D721Med (cell line): ENCODE results near the gene B3GNT9.

Experiments
- DNase-seq: peaks from one replicate; pipeline ENCODE4 v3.0.0; 2011; ENCODE audit warnings: low spot score; ENCODE audit not compliant: insufficient read length
- FAIRE-seq: peaks from 2 replicates; lab custom pipeline; 2011; peaks lifted over from hg19 to GRCh38; lab: Jason Lieb, UNC
- CTCF ChIP-seq: IDR thresholded peaks from 2 replicates; pipeline ENCODE4 v1.5.1; 2012; ENCODE audit warnings: mild to moderate bottlenecking, control low read depth; ENCODE audit not compliant: insufficient read depth; ENCODE audit errors: missing control alignments

Gene B3GNT9

DNA sequence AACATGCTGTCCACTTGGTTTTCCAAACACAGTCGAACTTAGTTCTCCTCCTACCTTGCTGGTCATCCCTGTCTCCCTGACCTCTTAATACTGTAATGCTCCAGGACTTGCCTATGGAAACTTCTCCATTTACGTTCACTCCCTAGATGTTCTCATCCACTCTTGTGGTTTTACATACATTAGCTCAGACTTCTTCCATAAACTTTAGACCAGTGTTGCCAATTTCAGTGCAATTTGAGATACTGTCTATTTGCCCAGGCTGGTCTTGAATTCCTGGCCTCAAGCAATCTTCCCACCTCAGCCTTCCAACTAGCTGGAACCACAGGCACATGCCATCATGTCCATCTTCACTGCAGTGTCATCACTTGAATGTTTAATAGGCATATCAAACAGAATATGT, 31.5 kb upstream of the B3GNT9 start:
- no peak for TF ChIP-seq CTCF
- FAIRE-seq (no peak), DNase-seq (no peak)

DNA sequence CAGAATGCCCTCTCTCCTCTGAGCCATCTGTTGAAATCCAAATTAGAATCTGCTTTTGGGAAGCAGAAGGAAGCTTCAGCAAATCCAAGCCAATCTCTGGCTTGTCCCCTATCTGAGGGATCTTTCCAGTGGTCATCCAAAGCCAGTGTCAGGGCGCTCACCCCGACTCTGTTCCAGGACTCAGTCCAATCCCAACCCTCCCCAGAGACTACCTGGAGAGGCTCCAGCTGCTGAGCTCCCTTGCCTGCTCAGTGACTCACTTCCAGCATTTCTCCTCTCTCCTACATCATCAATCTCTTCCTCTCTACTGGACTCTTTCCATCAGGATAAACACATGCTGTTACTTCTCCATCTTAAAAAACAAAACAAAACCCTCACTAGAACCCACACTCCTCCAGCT, 30.5 kb upstream of the B3GNT9 start:
- no peak for TF ChIP-seq CTCF
- FAIRE-seq (no peak), DNase-seq (no peak)

- no peak for TF ChIP-seq CTCF
- no peak for FAIRE-seq
- DNase-seq = no peak
Observed at GRCh38 chr16:67180166-67180565, 29.4 kb upstream of the B3GNT9 start.

- DNase-seq (no peak), FAIRE-seq (no peak)
- peak; percentile 18 for TF ChIP-seq CTCF
Observed at GRCh38 chr16:67179421-67180080, 28.8 kb upstream of the B3GNT9 start.

GRCh38 chr16:67177743-67178699, 27.2 kb upstream of the B3GNT9 start:
- no peak for FAIRE-seq
- TF ChIP-seq CTCF = no peak
- no peak for DNase-seq

DNA sequence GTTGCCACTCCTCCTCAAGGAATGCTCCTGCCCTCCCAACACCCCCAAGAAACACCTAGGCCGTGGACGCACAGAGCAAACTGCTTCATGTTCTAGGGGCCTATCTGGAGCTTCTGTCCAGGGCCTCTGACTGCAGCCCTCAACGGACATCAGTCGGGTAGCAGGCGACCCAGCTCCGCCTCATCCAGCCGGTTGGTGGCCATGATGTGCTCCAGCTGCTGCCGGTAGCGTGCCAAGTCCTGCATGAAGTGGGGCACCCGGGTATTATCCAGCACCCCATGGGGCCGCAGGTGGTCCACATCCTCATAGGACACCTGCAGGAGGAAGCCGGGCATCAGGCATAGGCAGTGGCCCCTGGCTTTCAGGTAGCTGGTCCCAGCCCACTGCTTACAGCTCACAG, 25.9 kb upstream of the B3GNT9 start:
- no peak for TF ChIP-seq CTCF
- DNase-seq (no peak), FAIRE-seq (no peak)

GRCh38 chr16:67174706-67175231, 24.0 kb upstream of the B3GNT9 start:
- FAIRE-seq (no peak), DNase-seq (no peak)
- no peak for TF ChIP-seq CTCF
